ENCODE data around the gene RPL36. TPM values are rescaled to one million over a fixed set of nuclear protein-coding genes. Genes with fewer than 3 reads are reported as not detected.
"Not testable (repeated sequence)": the region's sequence is repeated elsewhere in the genome, so short reads cannot be mapped to it uniquely, and the experiment has no call there.

RPL36 gene
- total RNA-seq, 4 donors from 2014 or later = 572 to 1,565 (median 1,059) TPM

DNA sequence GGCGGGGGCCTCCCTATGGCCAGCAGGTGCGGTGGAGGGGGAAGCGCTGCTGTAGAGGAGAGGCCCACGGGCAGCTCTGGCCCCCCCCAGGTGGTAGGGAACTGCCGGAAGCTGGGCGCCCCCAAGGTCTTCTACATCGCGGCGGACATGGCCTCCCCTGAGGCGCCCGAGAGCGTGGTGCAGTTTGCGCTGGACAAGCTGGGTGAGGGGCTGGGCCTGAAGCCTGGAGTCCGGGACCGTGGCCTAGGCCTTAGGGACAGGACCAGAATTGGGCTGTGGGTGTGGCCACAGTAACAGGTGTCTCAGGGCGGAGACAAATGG, 3.8 kb upstream of the RPL36 start:
- no peak for DNase-seq
- Histone ChIP-seq H3K4me3 (peak overlapping the region; percentile 45 to 83 (median 64)), H3K4me1 (peaks cover 8 to 43% (median 9%) of the 10 kb centered on the region in 3 donors)

DNA sequence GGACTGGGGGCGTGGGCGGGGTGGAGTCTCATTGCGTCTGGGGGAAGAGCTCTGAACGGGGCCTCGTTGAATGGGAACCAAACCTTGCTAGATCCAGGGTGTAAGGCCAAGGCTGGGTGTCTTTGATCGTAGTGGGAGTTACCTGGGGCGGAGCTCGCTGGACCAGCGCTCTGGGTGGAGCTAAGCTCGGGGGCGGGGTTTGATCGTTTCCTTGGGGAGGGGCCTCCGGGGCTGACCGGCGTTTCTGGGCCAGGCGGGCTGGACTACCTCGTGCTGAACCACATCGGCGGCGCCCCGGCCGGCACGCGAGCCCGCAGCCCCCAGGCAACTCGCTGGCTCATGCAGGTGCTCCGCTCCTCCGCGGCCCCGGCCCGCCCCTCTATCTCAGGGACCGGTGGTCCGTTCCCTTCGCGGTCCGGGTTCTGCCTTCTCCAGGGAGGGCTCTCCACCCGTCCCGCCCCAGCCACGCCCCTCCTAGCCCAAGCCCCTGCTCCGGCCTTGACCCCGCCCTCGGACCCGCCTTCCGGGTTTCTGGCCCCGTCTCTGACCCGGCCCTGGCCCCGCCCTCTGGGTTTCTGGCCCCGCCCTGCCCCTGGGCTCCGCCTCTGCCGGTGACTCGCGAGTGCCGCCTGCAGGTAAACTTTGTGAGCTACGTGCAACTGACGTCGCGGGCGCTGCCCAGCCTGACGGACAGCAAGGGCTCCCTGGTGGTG, 3.3 kb upstream of the RPL36 start:
- intact Hi-C loops (cut with DNase I) = loop anchor here (10.0 kb wide), 1 partner anchor 62 kb away; the partner anchor contains the start of genes SAFB and SAFB2
- Histone ChIP-seq H3K4me3 (peak overlapping the region; percentile 45 to 83 (median 64)), H3K36me3 (peaks cover 0 to 5% (median 3%) of the 10 kb centered on the region in 3 donors), H3K9me3 (no peaks in the 10 kb centered on the region), H3K4me1 (peaks cover 13 to 45% (median 14%) of the 10 kb centered on the region in 3 donors), H3K27me3 (no peaks in the 10 kb centered on the region), H3K27ac (peak overlapping the region; percentile 76 to 94 (median 92))
- peak; percentile 89 for DNase-seq
- 0% methylated on average over 13 to 24 of the region's 59 CpGs for WGBS, 2 donors
- no peak for TF ChIP-seq POLR2A (IDR thresholded peaks at IDR 0.05)
- peak; percentile 79 to 90 (median 83) for TF ChIP-seq CTCF (IDR thresholded peaks at IDR 0.05)

More for the DNA sequence above, 3.8 kb upstream of the RPL36 start:
- intact Hi-C loops (cut with DNase I) = loop anchor here (10.0 kb wide), 1 partner anchor 61 kb away; the partner anchor contains the start of genes SAFB and SAFB2
- H3K9me3 ChIP-seq = no peaks in the 10 kb centered on the region
- TF ChIP-seq POLR2A (IDR thresholded peaks at IDR 0.05) (no peak), CTCF (IDR thresholded peaks at IDR 0.05) (no peak)
- peak overlapping the region; percentile 76 to 94 (median 92) for H3K27ac ChIP-seq
- no peaks in the 10 kb centered on the region for H3K27me3 ChIP-seq
- 33 to 61% methylated on average over 2 to 3 of the region's 16 CpGs for WGBS, 2 donors
- H3K36me3 ChIP-seq = no peaks in the 10 kb centered on the region

- no peak for DNase-seq
- 74 to 86% methylated on average over 7 to 8 of the region's 76 CpGs for WGBS, 2 donors
- H3K27me3 ChIP-seq = no peaks in the 10 kb centered on the region
- peak overlapping the region; percentile 45 to 83 (median 64) for H3K4me3 ChIP-seq
- TF ChIP-seq CTCF (IDR thresholded peaks at IDR 0.05) = no peak
- no peak for TF ChIP-seq POLR2A (IDR thresholded peaks at IDR 0.05)
- H3K9me3 ChIP-seq = no peaks in the 10 kb centered on the region
- H3K27ac ChIP-seq = peak overlapping the region; percentile 76 to 94 (median 92)
- H3K4me1 ChIP-seq = peaks cover 14 to 53% (median 21%) of the 10 kb centered on the region in 3 donors
- intact Hi-C loops (cut with DNase I) = loop anchor here (10.0 kb wide), 1 partner anchor 63 kb away; the partner anchor contains the start of genes SAFB and SAFB2
- H3K36me3 ChIP-seq = peaks cover 0 to 12% (median 10%) of the 10 kb centered on the region in 3 donors
Measured at GRCh38 chr19:5687360-5688198, 2.5 kb upstream of the RPL36 start.

DNA sequence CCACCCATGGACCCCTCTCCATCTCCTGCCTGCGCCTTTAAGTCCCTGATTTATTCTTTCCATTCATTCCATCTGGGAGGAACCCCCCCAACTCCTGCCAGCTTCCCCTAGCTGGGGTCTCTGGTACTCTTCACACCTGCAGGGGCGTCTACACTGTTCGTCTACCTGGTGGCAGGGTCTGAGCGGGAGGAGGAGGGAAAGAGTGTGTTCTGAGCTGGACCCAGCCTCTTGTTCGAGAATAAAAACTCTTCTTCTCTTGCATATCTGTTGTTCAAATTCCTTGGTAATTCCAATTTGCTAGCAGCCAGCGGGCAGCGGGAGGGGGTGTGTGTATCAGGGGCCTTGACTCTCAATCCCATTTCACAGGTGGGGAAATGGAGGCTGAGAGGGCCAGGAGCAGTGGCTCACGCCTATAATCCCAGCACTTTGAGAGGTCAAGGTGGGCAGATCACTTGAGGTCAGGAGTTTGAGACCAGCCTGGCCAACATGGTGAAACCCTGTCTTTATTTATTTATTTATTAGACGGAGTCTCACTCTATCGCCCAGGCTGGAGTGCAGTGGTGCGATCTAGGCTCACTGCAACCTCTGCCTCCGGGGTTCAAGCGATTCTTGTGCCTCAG, 1.7 kb upstream of the RPL36 start:
- Histone ChIP-seq H3K36me3 (peaks cover 6 to 20% (median 18%) of the 10 kb centered on the region in 3 donors), H3K4me1 (peaks cover 15 to 61% (median 28%) of the 10 kb centered on the region in 3 donors)
- WGBS, 2 donors = 86 to 95% methylated on average over 12 to 13 of the region's 13 CpGs
- not testable (repeated sequence) for H3K4me3 ChIP-seq, H3K27ac ChIP-seq, H3K27me3 ChIP-seq, H3K9me3 ChIP-seq, DNase-seq
- intact Hi-C loops (cut with DNase I) = loop anchor here (10.0 kb wide), 1 partner anchor 64 kb away; the partner anchor contains the start of genes SAFB and SAFB2

Measured in esophagus squamous epithelium (tissue), 5 donors.